Medulla oblongata (tissue), 1 donor: ENCODE data around the gene BSN.
A peak's percentile ranks its signal among the peaks of the same experiment; 100 is the strongest.
"Not testable (repeated sequence)": the region's sequence is repeated elsewhere in the genome, so short reads cannot be mapped to it uniquely, and the experiment has no call there.

Source experiments
- DNase-seq: peaks from one replicate; pipeline ENCODE4 v3.0.0-alpha.2; 2015; ENCODE audit errors: extremely low spot score

Gene BSN

GRCh38 chr3:49535971-49536874 lies 18.1 kb upstream of the BSN start:
- DNase-seq = no peak

GRCh38 chr3:49536875-49537533 lies 17.3 kb upstream of the BSN start:
- DNase-seq = no peak

DNA sequence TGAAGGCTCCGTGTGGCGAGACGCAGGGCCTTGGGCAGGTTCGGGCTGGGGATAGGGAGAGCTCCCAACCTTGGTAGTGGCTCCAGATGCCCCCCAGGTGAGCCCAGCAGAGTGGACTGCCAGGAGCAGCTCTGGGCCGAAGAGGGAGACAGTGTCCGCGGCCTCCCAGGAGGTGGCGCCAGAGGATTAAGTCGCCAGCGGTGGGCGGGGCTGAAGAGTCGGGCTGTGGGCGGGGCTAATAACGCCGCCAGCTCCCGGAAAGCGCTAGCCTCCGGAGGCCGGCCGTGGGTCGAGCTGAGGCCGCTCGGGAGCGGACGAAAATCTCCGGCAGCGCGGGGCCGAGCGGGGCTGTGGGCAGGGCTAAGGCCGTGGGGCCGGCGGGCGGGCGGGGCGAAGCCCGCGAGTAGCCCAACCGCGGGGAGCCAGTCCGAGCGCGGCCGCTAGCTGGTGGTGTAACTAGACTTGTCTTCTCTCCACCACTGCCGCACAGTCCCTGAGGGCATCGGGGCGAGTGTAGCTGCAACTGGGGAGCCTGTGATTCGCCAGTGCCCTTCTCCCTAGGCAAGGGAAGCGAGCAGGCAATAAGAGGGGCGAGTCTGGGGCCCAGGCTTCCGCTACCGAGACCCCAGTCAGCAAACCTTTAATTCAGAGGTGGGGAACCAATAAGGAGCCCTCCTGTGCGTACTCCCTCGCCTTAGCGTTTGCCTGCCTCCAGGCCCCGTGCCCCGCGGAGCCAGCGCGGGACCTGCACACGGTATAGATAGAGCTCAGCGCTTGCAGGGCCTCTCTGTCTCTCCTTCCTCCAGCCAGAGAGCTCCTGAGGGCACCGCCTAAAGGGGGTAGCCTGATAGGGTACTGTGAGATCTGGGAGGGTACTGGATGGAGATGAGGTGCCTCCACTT lies 14.4 kb upstream of the BSN start:
- DNase-seq = peak; percentile 96

- DNase-seq = no peak
Observed at GRCh38 chr3:49552087-49552486, 2.2 kb upstream of the BSN start.

DNA sequence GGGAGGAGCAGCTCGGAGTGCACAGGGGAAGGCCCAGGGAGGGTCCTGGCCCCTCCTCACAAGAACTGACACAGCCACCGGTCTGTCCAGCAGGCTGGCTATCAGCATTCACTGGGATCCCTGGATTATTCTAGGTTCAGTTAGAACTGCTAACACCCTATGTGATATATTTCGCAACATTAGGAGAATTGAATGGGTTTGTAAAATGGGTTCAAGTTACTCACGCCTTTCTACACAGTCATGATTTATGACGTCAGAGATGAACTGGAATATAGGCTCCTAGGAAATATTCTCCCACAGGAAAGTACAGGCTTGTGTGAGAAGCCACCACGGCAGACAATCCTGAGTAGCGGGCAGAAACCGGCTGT lies 969 bp upstream of the BSN start:
- DNase-seq = no peak

GRCh38 chr3:49554633-49555265 lies 472 bp downstream of the BSN start:
- peak; percentile 14 for DNase-seq

DNA sequence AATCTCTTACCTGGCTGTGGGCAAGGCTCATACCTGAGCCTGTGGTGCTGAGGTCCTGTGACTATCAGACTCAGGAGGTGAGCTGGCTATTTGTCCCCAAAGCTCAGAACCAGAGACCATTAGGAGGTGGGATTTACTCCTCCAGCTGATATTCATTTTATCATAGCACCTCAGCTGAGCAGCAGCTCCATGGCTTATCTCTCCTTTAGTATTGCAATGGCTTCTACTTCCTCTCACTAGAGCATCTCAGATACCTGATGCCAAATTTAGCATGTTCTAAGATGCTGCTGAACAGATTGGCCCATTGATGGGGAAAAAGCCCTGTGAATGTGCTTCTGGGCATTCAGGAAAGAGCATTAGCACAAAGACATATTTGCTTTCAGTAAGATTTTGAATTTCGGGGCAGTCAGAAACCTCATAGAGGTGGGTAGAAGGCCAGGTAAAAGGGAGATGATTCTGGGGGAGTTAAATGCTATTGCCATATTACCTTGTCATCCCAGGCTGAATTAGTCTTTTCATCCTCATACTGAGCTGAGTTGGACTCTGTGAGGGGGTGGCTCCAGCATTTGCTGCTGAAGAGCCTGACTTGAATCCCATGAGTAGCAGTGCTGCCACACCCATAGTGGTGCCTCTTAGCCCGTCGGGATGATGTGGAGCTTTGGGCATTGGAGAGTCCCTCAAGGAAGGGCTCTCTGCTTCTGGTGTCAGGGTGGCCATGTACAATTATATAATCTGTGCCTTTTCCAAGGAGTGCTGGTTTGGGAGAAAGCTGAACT lies 2.4 kb downstream of the BSN start:
- DNase-seq = no peak

- no peak for DNase-seq
Observed at GRCh38 chr3:49563040-49563578, 8.8 kb downstream of the BSN start.

DNA sequence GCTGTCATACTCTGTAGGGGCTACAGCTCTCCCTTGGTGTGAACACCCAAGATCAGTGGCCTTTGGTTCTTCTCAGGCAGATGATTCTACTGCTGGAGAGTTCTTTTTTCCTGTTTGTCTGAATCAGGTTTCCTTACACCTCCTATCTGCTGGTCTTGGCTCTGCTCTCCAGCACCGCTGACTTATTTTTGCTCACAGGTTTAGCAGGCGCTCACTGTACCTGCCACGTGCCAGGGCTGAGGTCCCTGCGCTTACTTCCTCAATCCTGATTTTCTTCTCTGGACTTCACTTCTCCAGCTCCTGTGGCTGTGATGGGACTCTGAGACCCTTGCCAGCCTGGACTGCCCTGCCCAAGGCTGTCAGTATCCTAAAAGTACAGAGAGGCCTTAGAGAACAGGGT lies 9.5 kb downstream of the BSN start:
- DNase-seq = no peak

GRCh38 chr3:49566312-49566711 lies 12.0 kb downstream of the BSN start:
- no peak for DNase-seq

DNA sequence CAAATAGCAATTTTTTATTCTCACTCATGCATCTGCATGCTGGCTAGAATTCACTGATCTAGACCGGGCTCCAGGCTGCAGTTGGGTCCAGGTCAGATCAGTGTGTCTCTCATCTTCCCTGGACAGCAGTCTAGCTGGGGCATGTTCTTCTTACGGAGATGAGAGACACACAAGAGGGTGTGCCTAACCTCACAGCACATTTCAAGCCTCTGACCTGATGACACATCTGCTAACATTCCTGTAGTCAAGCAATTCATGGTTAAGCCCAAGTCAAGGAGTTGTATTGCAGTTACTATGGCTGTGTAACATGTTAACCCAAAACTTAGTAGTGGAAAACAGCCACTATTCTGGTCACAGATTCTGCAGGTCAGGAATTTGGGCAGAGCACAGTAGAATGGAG lies 13.1 kb downstream of the BSN start:
- no peak for DNase-seq

DNA sequence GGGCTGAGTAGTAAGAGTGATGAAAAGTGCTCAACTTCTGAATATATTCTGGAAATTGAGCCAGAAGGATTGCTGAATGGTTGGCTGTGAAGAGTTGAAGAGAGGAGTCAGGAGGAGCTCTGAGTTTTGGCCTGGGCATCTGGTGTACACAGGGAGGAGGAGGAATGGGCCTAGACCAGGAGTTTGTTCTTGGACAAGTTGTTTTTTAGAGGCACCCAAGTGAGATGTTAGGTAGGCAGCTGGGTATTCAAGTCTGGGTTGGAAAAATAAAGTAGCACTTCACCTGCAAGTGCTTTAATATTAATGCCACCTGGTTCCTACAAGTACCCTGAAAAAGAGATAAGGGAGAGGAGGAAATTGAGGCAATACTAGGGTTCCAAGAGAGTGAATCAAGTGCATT lies 14.7 kb downstream of the BSN start:
- no peak for DNase-seq

- DNase-seq = no peak
Observed at GRCh38 chr3:49570028-49570654, 15.9 kb downstream of the BSN start.

DNA sequence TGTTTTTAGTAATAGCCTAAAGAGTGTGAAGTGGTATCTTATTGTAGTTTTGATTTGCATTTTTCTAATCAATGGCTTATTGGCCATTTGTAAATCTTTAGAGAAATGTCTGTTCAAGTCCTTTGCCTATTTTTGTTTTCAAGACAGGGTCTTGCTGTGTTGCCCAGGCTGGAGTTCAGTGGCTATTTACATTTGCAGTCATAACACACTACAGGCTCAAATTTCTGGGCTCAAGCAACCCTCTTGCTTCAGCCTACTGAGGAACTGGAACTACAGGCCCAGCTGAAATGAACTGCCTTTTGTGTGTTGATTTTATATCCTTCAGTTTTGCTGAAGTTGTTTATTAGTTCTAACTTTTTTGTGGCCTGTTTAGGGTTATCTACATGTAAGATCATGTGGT lies 27.9 kb downstream of the BSN start:
- no peak for DNase-seq

DNA sequence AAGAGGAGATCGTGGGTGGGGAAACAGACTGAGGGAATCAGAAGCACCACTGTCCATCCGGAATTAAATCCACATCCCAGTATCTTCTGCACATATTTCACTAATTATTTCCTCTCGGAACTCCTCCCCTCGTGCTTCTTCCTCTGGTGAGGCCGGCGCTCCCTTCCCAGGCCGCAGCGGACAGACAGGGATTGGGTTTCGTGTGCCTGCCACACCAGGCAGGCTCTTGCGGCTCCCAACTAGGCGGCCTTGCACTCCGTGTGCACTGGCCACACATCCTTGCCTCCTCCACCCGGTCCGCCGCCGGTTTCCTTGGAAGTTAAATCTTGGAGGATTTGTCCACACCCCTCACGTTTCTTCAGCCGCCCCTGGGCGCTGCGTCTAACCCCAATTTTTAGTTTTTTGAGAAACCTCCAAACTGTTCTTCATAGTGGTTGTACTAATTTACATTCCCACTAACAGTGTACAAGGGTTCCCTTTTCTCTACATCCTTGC lies 31.0 kb downstream of the BSN start:
- not testable (repeated sequence) for DNase-seq

GRCh38 chr3:49591615-49592014 lies 37.3 kb downstream of the BSN start:
- DNase-seq = no peak

DNA sequence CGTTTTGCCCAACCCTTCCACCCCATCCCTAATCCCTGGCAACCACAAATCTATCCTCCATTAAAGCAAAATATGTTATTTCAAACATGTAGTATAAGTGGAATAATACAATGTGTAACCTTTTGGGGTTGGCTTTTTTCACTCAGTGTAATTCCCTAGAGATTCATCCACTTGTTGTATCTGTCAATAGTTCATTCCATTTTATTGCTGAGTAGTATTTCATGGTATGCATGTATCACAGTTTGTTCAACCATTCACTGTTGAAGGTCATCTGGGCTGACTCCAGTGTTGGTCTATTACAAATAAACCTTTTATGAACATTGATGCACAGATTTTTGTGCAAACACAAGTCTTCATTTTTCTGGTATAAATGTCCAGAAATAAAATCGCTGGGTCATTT lies 38.8 kb downstream of the BSN start:
- no peak for DNase-seq

DNA sequence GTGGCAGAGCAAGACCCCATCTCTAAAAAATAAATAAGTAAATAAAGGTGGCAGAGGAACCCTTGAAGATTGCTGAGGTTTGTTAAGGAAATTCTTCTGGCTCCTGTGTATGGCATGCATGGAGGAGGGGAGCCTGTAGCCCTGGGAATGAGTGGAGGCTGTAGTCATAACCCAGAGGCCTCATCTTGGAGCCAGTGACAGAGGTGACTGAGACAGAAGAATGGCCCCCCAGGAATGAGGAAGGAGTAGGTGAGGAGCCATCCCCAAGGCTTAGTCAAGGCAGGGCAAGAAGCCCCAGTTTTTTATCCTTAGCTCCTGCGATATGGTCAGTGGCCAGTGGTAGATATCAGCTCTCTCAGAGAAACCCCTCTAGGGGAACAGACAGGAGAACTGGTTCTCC lies 46.5 kb downstream of the BSN start:
- DNase-seq = no peak

DNA sequence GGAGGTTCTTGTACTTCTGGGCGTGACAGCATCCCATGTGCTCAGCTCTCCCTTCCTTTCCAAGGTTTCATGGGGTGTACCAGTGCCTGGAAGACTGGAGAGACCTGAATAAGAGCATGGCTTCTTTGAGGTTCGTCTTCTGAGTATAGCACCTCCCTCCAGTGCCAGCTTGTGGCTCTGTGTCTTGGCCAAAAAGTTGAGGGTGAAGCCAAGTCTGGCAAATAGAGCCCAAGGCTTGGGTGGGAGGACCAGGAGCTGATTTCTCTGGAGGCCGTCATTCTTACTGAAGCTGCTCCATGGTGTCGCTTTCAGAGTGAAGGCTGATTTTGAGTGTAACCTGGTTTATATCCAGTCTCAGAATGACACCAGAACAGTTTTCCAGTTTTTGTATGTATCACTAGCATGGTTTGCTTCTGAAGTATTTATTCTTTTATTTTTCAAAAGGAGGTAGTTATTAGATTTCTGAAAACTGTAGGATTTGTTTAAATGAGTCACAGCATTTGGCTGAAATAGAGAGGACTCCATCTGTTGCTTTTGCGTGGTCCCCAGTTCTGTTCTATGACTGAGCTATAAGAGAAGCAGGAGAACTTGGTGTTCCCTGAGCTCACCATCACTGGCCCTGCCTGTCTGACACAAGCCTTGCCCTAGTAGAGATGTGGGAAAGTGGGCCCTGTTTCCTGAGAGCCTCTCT lies 47.2 kb downstream of the BSN start:
- no peak for DNase-seq
